H9 (cell line): Measurements from ENCODE around the gene CEP63. TPM values are rescaled to one million over a fixed set of nuclear protein-coding genes. Genes with fewer than 3 reads are reported as not detected.

Source experiments
- DNase-seq: peaks from one replicate; pipeline ENCODE4 v3.0.0-alpha.2; 2017
- H2AFZ ChIP-seq: one replicate; pipeline ENCODE4 v1.6.1; 2013; ENCODE audit warnings: mild to moderate bottlenecking, low read length, control low read depth, moderate library complexity
- H2AK5ac ChIP-seq: 2 replicates; pipeline ENCODE4 v1.6.1; 2013; ENCODE audit warnings: low read length, control low read depth, mixed read lengths; ENCODE audit not compliant: insufficient read length
- H2BK120ac ChIP-seq: one replicate; pipeline ENCODE4 v1.6.1; 2013; ENCODE audit warnings: low read depth, mild to moderate bottlenecking, low read length, control low read depth, inconsistent platforms; ENCODE audit not compliant: poor library complexity, severe bottlenecking
- H2BK12ac ChIP-seq: 2 replicates; pipeline ENCODE4 v1.6.1; 2013; ENCODE audit warnings: low read length, control low read depth, mixed read lengths, low read depth; ENCODE audit not compliant: insufficient read length
- H2BK15ac ChIP-seq: 2 replicates; pipeline ENCODE4 v1.6.1; 2013; ENCODE audit warnings: low read depth, low read length, control low read depth
- H2BK20ac ChIP-seq: one replicate; pipeline ENCODE4 v1.6.1; 2013; ENCODE audit warnings: low read depth, mild to moderate bottlenecking, low read length, control low read depth, inconsistent platforms; ENCODE audit not compliant: poor library complexity, severe bottlenecking
- H2BK5ac ChIP-seq: 2 replicates; pipeline ENCODE4 v1.6.1; 2013; ENCODE audit warnings: low read length, control low read depth, mixed read lengths; ENCODE audit not compliant: insufficient read length
- H3K14ac ChIP-seq: 2 replicates; pipeline ENCODE4 v1.6.1; 2013; ENCODE audit warnings: low read length, control low read depth; ENCODE audit not compliant: insufficient read depth
- H3K18ac ChIP-seq: 2 replicates; pipeline ENCODE4 v1.6.1; 2013; ENCODE audit warnings: low read depth, mild to moderate bottlenecking, mixed read lengths, low read length, control low read depth; ENCODE audit not compliant: insufficient read length
- H3K23ac ChIP-seq: 2 replicates; pipeline ENCODE4 v1.6.1; 2013; ENCODE audit warnings: low read length, control low read depth, mixed read lengths, low read depth; ENCODE audit not compliant: insufficient read length
- H3K23me2 ChIP-seq: 2 replicates; pipeline ENCODE4 v1.6.1; 2013; ENCODE audit warnings: low read depth, mild to moderate bottlenecking, mixed read lengths, low read length, control low read depth; ENCODE audit not compliant: insufficient read length, poor library complexity, severe bottlenecking
- H3K27ac ChIP-seq: 2 replicates; pipeline ENCODE4 v1.5.1; 2013; ENCODE audit warnings: low read length, control low read depth, mixed read lengths, low read depth; ENCODE audit not compliant: insufficient read length
- H3K27me3 ChIP-seq: 2 replicates; pipeline ENCODE4 v1.6.1; 2013; ENCODE audit warnings: low read length, control low read depth, inconsistent platforms; ENCODE audit not compliant: insufficient read depth
- H3K4ac ChIP-seq: 2 replicates; pipeline ENCODE4 v1.6.1; 2013; ENCODE audit warnings: low read depth, mild to moderate bottlenecking, control low read depth, inconsistent platforms, low read length, moderate library complexity
- H3K4me1 ChIP-seq: 2 replicates; pipeline ENCODE4 v1.6.1; 2013; ENCODE audit warnings: low read length, control low read depth, inconsistent platforms; ENCODE audit not compliant: insufficient read depth
- H3K4me2 ChIP-seq: 2 replicates; pipeline ENCODE4 v1.6.1; 2013; ENCODE audit warnings: low read length, control low read depth, mixed read lengths; ENCODE audit not compliant: insufficient read length, insufficient read depth
- H3K56ac ChIP-seq: 2 replicates; pipeline ENCODE4 v1.6.1; 2013; ENCODE audit warnings: low read depth, mild to moderate bottlenecking, mixed read lengths, low read length, control low read depth; ENCODE audit not compliant: insufficient read length
- H3K79me1 ChIP-seq: 2 replicates; pipeline ENCODE4 v1.6.1; 2013; ENCODE audit warnings: low read depth, mild to moderate bottlenecking, moderate library complexity, low read length, control low read depth, inconsistent platforms; ENCODE audit not compliant: insufficient read depth, poor library complexity, severe bottlenecking
- H3K79me2 ChIP-seq: 2 replicates; pipeline ENCODE4 v1.6.1; 2013; ENCODE audit warnings: low read length, control low read depth, inconsistent platforms; ENCODE audit not compliant: insufficient read depth
- H3K9ac ChIP-seq: 2 replicates; pipeline ENCODE4 v1.6.1; 2013; ENCODE audit warnings: low read length, control low read depth, mixed read lengths; ENCODE audit not compliant: insufficient read length; ENCODE audit errors: extremely low read depth
- H3K9me3 ChIP-seq: one replicate; pipeline ENCODE4 v1.6.1; 2013; ENCODE audit warnings: low read depth, low read length, inconsistent platforms; ENCODE audit not compliant: control insufficient read depth
- H3T11ph ChIP-seq: one replicate; pipeline ENCODE4 v1.6.1; 2013; ENCODE audit warnings: mild to moderate bottlenecking, low read length, control low read depth, inconsistent platforms
- H4K20me1 ChIP-seq: one replicate; pipeline ENCODE4 v1.6.1; 2013; ENCODE audit not compliant: control insufficient read depth, insufficient read length, insufficient read depth
- H4K5ac ChIP-seq: 2 replicates; pipeline ENCODE4 v1.6.1; 2013; ENCODE audit warnings: low read depth, mild to moderate bottlenecking, mixed read lengths, low read length, control low read depth; ENCODE audit not compliant: insufficient read length
- H4K8ac ChIP-seq: replicated peaks from 2 replicates; pipeline ENCODE4 v1.6.1; 2013; ENCODE audit warnings: low read length, control low read depth, mixed read lengths, low read depth; ENCODE audit not compliant: insufficient read length
- H4K91ac ChIP-seq: 2 replicates; pipeline ENCODE4 v1.6.1; 2013; ENCODE audit warnings: low read depth, mild to moderate bottlenecking, moderate library complexity, mixed read lengths, low read length, control low read depth; ENCODE audit not compliant: insufficient read length
- H3K27ac Mint-ChIP-seq, 3 experiments: 2 replicates in 2 of 3; 3 replicates in 1 of 3; pipeline ENCODE4 v1.8.0; 2020 to 2021; ENCODE audit warnings: mixed read lengths in 3 of 3, mild to moderate bottlenecking in 1 of 3, moderate library complexity in 1 of 3
- H3K27me3 Mint-ChIP-seq: 2 replicates; pipeline ENCODE4 v1.8.0; 2021; ENCODE audit warnings: low read depth, mild to moderate bottlenecking, moderate library complexity, mixed read lengths
- H3K36me3 Mint-ChIP-seq, 3 experiments: 2 replicates in 2 of 3; 3 replicates in 1 of 3; pipeline ENCODE4 v1.8.0; 2020 to 2021; ENCODE audit warnings: low read depth in 3 of 3, mixed read lengths in 3 of 3; ENCODE audit not compliant: insufficient read depth in 1 of 3
- H3K4me1 Mint-ChIP-seq, 2 experiments: 2 replicates each; pipeline ENCODE4 v1.8.0; 2020; ENCODE audit warnings: mixed read lengths in 2 of 2
- H3K4me3 Mint-ChIP-seq, 2 experiments: 2 replicates in 1 of 2; 3 replicates in 1 of 2; pipeline ENCODE4 v1.8.0; 2020 to 2021; ENCODE audit warnings: mild to moderate bottlenecking in 2 of 2, mixed read lengths in 2 of 2, moderate library complexity in 1 of 2
- H3K9me3 Mint-ChIP-seq, 2 experiments: 2 replicates in 1 of 2; 3 replicates in 1 of 2; pipeline ENCODE4 v1.8.0; 2020; ENCODE audit warnings: mild to moderate bottlenecking in 2 of 2, mixed read lengths in 2 of 2, moderate library complexity in 1 of 2
- WGBS: extraction: QIAGEN DNeasy Blood & Tissue Kit; methylation state at CpG from one replicate; pipeline ENCODE4 v1.1.7; 2013; ENCODE audit warnings: missing lambda C conversion rate, low lambda C conversion rate, mixed read lengths; ENCODE audit not compliant: insufficient read length; ENCODE audit errors: extremely low coverage; 5-methylcytosine and 5-hydroxymethylcytosine counted together
- total RNA-seq: library from RNA; stranded (reverse); gene quantifications from 2 replicates; pipeline ENCODE4 v1.2.1, GENCODE V29; 2021
- TF ChIP-seq, protein P1 (sequence below): fragments of 200-600 bp; sonication (generic); conservative IDR thresholded peaks from 3 replicates; pipeline ENCODE4 v1.8.0; 2021; ENCODE audit warnings: antibody characterized with exemption, mild to moderate bottlenecking

CEP63 gene
- total RNA-seq, 1 experiment from 2014 or later = 16.2 TPM

DNA sequence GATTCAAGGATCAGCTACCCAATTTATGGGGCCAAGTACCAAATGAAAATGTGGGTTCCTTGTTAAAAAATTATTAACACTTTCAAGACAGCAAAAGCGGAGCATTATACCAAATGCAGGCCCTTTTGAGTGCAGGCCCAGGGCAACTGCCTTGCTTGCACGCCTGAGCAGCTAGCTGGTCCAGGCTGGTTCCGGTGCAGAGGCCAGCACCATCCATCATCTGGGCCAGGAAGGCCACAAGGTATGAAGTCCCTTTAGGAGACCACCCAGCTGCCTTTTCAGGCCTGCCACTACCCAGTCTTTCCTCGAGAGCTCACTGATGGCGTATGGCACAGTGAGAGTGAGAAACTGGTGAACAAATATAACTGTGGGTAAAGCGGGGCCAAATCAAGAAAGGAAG is 13.0 kb upstream of the CEP63 start:
- Histone ChIP-seq H4K20me1 (no peaks in the 10 kb centered on the region), H3K4me1 (no peaks in the 10 kb centered on the region), H2AK5ac (no peak overlapping the region), H3K23ac (no peak overlapping the region), H2AFZ (no peak overlapping the region), H2BK120ac (no peak overlapping the region), H3T11ph (no peak overlapping the region), H2BK12ac (no peak overlapping the region), H4K8ac (no peak overlapping the region), H3K79me1 (no peaks in the 10 kb centered on the region), H2BK20ac (no peak overlapping the region), H4K5ac (no peak overlapping the region), H3K4ac (no peak overlapping the region), H3K14ac (no peak overlapping the region), H3K9ac (no peak overlapping the region), H3K56ac (no peak overlapping the region), H3K4me2 (no peak overlapping the region), H3K27me3 (no peaks in the 10 kb centered on the region), H3K18ac (no peak overlapping the region), H3K9me3 (no peaks in the 10 kb centered on the region), H3K23me2 (no peaks in the 10 kb centered on the region), H3K79me2 (no peaks in the 10 kb centered on the region), H2BK5ac (no peak overlapping the region), H2BK15ac (no peak overlapping the region), H3K27ac (no peak overlapping the region), H4K91ac (no peak overlapping the region)
- no CpG with 5 or more reads among the region's 6 CpGs for whole genome bisulfite sequencing
- H3K36me3 Mint-ChIP-seq = peaks cover 5 to 15% (median 11%) of the 10 kb centered on the region in 3 experiments; a peak in 5 of 7 replicates
- no peak overlapping the region for H3K4me3 Mint-ChIP-seq
- 0 out of 4 replicates have a peak, but pooled peaks cover 0 to 2% of the 10 kb centered on the region in 2 experiments for H3K4me1 Mint-ChIP-seq
- no peak for DNase-seq
- TF ChIP-seq, protein P1, sequence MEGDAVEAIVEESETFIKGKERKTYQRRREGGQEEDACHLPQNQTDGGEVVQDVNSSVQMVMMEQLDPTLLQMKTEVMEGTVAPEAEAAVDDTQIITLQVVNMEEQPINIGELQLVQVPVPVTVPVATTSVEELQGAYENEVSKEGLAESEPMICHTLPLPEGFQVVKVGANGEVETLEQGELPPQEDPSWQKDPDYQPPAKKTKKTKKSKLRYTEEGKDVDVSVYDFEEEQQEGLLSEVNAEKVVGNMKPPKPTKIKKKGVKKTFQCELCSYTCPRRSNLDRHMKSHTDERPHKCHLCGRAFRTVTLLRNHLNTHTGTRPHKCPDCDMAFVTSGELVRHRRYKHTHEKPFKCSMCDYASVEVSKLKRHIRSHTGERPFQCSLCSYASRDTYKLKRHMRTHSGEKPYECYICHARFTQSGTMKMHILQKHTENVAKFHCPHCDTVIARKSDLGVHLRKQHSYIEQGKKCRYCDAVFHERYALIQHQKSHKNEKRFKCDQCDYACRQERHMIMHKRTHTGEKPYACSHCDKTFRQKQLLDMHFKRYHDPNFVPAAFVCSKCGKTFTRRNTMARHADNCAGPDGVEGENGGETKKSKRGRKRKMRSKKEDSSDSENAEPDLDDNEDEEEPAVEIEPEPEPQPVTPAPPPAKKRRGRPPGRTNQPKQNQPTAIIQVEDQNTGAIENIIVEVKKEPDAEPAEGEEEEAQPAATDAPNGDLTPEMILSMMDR = no peak
- no peaks in the 10 kb centered on the region for H3K9me3 Mint-ChIP-seq
- no peaks in the 10 kb centered on the region for H3K27me3 Mint-ChIP-seq
- H3K27ac Mint-ChIP-seq = no peak overlapping the region
